Endothelial cell of umbilical vein (primary cell): ENCODE data around the gene FAM237B. TPM values are rescaled to one million over a fixed set of nuclear protein-coding genes. Genes with fewer than 3 reads are reported as not detected.

Experiments used
- BruUV-seq: library from RNA; stranded (reverse); fragments of 400-500 nt; replicated peaks from 2 replicates; lab custom pipeline; 2021; lab: Mats Ljungman, UMichigan
- CTCF ChIA-PET: fragments of 300-600, 350-600 bp; sonication (Branson Sonifier 250); formaldehyde crosslinking; loops from one replicate; lab custom pipeline; 2021; ENCODE audit warnings: antibody characterized with exemption, inconsistent platforms; lab: Charles Lee
- POLR2A ChIA-PET: fragments of 300-600, 350-600 bp; sonication (Branson Sonifier 250); formaldehyde crosslinking; loops from one replicate; lab custom pipeline; 2021; ENCODE audit warnings: antibody characterized with exemption, inconsistent platforms; lab: Charles Lee
- DNase-seq: peaks from one replicate; pipeline ENCODE4 v3.0.0-alpha.2; 2011; ENCODE audit warnings: low read depth, low spot score
- FAIRE-seq: peaks from 2 replicates; lab custom pipeline; 2011; peaks lifted over from hg19 to GRCh38; lab: Jason Lieb, UNC
- H2AFZ ChIP-seq: 2 replicates; pipeline ENCODE4 v1.6.0; 2012; ENCODE audit warnings: low read depth, low read length, control low read depth, inconsistent platforms
- H3K27ac ChIP-seq: 2 replicates; pipeline ENCODE4 v1.5.1; 2011; ENCODE audit warnings: low read depth, mild to moderate bottlenecking, control low read depth, low read length, moderate library complexity; ENCODE audit not compliant: insufficient read depth
- H3K27me3 ChIP-seq, 2 experiments: 2 replicates each; pipeline versions ENCODE4 v1.6.0 to v1.6.1; 2011; ENCODE audit warnings: low read length in 2 of 2, mixed read lengths in 1 of 2; ENCODE audit not compliant: control insufficient read depth in 2 of 2, insufficient read depth in 2 of 2
- H3K36me3 ChIP-seq, 2 experiments: 2 replicates in 1 of 2; 3 replicates in 1 of 2; pipeline ENCODE4 v1.5.1; 2011; ENCODE audit warnings: low read length in 2 of 2, mild to moderate bottlenecking in 1 of 2, moderate library complexity in 1 of 2; ENCODE audit not compliant: control insufficient read depth in 2 of 2, insufficient read depth in 2 of 2; ENCODE audit errors: extremely low read depth in 1 of 2
- H3K4me1 ChIP-seq: 3 replicates; pipeline ENCODE4 v1.5.1; 2011; ENCODE audit warnings: mild to moderate bottlenecking, low read length; ENCODE audit not compliant: control insufficient read depth, insufficient read depth; ENCODE audit errors: extremely low read depth
- H3K4me2 ChIP-seq: 2 replicates; pipeline ENCODE4 v1.6.1; 2011; ENCODE audit warnings: low read length, control low read depth, mixed read lengths; ENCODE audit not compliant: insufficient read depth
- H3K4me3 ChIP-seq, 3 experiments: fragments of 200-600 bp in 1 of 3; sonication (generic), shearing (Covaris generic) in 1 of 3; replicated peaks in 1 of 3; 2 replicates each; pipeline ENCODE4 v1.5.1; 2011 to 2016; ENCODE audit warnings: control low read depth in 3 of 3, low read length in 3 of 3, mild to moderate bottlenecking in 2 of 3, inconsistent platforms in 1 of 3, low read depth in 1 of 3, moderate library complexity in 1 of 3; ENCODE audit not compliant: insufficient read depth in 1 of 3
- H3K79me2 ChIP-seq: 2 replicates; pipeline ENCODE4 v1.6.0; 2012; ENCODE audit warnings: low read length, inconsistent platforms; ENCODE audit not compliant: control insufficient read depth, insufficient read depth
- H3K9ac ChIP-seq: replicated peaks from 2 replicates; pipeline ENCODE3; 2011; ENCODE audit warnings: low read length, control low read depth; ENCODE audit not compliant: insufficient read depth; ENCODE audit errors: extremely low read depth
- H3K9me1 ChIP-seq: replicated peaks from 3 replicates; pipeline ENCODE4 v1.6.0; 2011; ENCODE audit warnings: mild to moderate bottlenecking, low read length; ENCODE audit not compliant: control insufficient read depth, insufficient read depth; ENCODE audit errors: extremely low read depth
- H3K9me3 ChIP-seq: replicated peaks from 2 replicates; pipeline ENCODE4 v1.5.1; 2012; ENCODE audit warnings: low read length, inconsistent platforms; ENCODE audit not compliant: control insufficient read depth, insufficient read depth
- H4K20me1 ChIP-seq: replicated peaks from 2 replicates; pipeline ENCODE3; 2011; ENCODE audit warnings: mild to moderate bottlenecking, low read length; ENCODE audit not compliant: control insufficient read depth, insufficient read depth; ENCODE audit errors: extremely low read depth
- CTCF ChIP-seq, 2 donors: IDR thresholded peaks; 1 replicate in 1 of 2; 2 replicates in 1 of 2; pipeline ENCODE4 v1.5.1; 2011; ENCODE audit warnings: low read length in 2 of 2, mild to moderate bottlenecking in 2 of 2, moderate library complexity in 2 of 2, control low read depth in 1 of 2, inconsistent platforms in 1 of 2, low read depth in 1 of 2; ENCODE audit not compliant: insufficient read depth in 1 of 2; ENCODE audit errors: extremely low read depth in 1 of 2
- EZH2 ChIP-seq: IDR thresholded peaks from 2 replicates; pipeline ENCODE4 v1.6.1; 2012; ENCODE audit warnings: borderline replicate concordance, low read depth, mild to moderate bottlenecking, moderate library complexity, low read length, inconsistent platforms; ENCODE audit not compliant: severe bottlenecking
- GATA2 ChIP-seq: IDR thresholded peaks from 2 replicates; pipeline ENCODE4 v1.7.0; 2011; ENCODE audit warnings: low read depth, mild to moderate bottlenecking, moderate library complexity, mixed read lengths, low read length; ENCODE audit not compliant: insufficient read length, insufficient read depth
- JUN ChIP-seq: IDR thresholded peaks from 2 replicates; pipeline ENCODE4 v1.6.1; 2011; ENCODE audit warnings: borderline replicate concordance, low read depth; ENCODE audit not compliant: insufficient read length, insufficient read depth
- MYC ChIP-seq: IDR thresholded peaks from one replicate; pipeline ENCODE4 v1.6.1; 2011; ENCODE audit warnings: mild to moderate bottlenecking, low read depth, low read length
- POLR2A ChIP-seq: IDR thresholded peaks from 2 replicates; pipeline ENCODE4 v1.6.1; 2012; ENCODE audit warnings: low read depth, mild to moderate bottlenecking, control low read depth, low read length
- POLR2AphosphoS5 ChIP-seq: IDR thresholded peaks from 2 replicates; pipeline ENCODE4 v1.6.1; 2012; ENCODE audit warnings: low read depth, mild to moderate bottlenecking, control low read depth, low read length, moderate library complexity; ENCODE audit not compliant: insufficient read depth
- dilution Hi-C: fragments of 300-500 bp; cut with MboI; formaldehyde crosslinking; loops from one replicate; pipeline ENCODE4 v1.15.0; 2019; ENCODE audit warnings: low sequenced_read_pairs; ENCODE audit not compliant: extremely low pct_ligation_motif_present
- intact Hi-C: fragments of 100-400 bp; cut with micrococcal nuclease; formaldehyde crosslinking; loops from one replicate; pipeline ENCODE4 v1.10.0; 2022
- polyA plus RNA-seq, 4 experiments: library from polyadenylated mRNA; depleted of rRNA in 3 of 4; stranded (reverse) in 3 of 4; unstranded in 1 of 4; fragments of >200 nt; gene quantifications; 2 replicates each; pipeline versions ENCODE4 v1.2.1 to v1.2.3, GENCODE V29; 2011 to 2012; ENCODE audit warnings: missing spikeins in 1 of 4
- total RNA-seq: library from RNA; stranded (reverse); gene quantifications from 2 replicates; pipeline ENCODE4 v1.2.3, GENCODE V29; 2021
- TF ChIP-seq, protein P1 (sequence below): IDR thresholded peaks from 2 replicates; pipeline ENCODE4 v1.6.1; 2011; ENCODE audit not compliant: insufficient read depth, insufficient read length

The FAM237B gene
- total and polyA plus RNA-seq, 2 donors (not counting 3 experiments of a cell fraction or from before 2014, with no cell fraction given), result not detected

- intact Hi-C loops, result no loop called here
- H3K4me2 ChIP-seq, result no peak overlapping the region
- DNase-seq, result no peak
- BruUV-seq, result no TSS peak
- dilution Hi-C loops, result no loop called here
- H3K9me1 ChIP-seq, result no peaks in the 10 kb centered on the region
- no peaks in the 10 kb centered on the region for H3K36me3 ChIP-seq
- no peak overlapping the region for H3K9ac ChIP-seq
- H3K4me3 ChIP-seq, result no peak overlapping the region
- H3K79me2 ChIP-seq, result no peaks in the 10 kb centered on the region
- FAIRE-seq, result no peak
- H3K4me1 ChIP-seq, result no peaks in the 10 kb centered on the region
- peaks cover 40 to 73% of the 10 kb centered on the region in 2 experiments for H3K27me3 ChIP-seq
- no peak overlapping the region for H3K27ac ChIP-seq
- ChIA-PET POLR2A (no interaction called here), CTCF (interaction anchor here (0.6 kb wide), 1 partner anchor 105 kb away, joined by 3 read pairs; no protein-coding TSS in a partner anchor)
- H3K9me3 ChIP-seq, result no peaks in the 10 kb centered on the region
- H4K20me1 ChIP-seq, result no peaks in the 10 kb centered on the region
- TF ChIP-seq JUN (no peak), MYC (no peak), EZH2 (no peak), POLR2A (no peak), CTCF (IDR thresholded peaks at IDR 0.05; ENCODE audit: extremely low read depth in 1 of 2, insufficient read depth in 1 of 2, low read depth in 1 of 2, low read length in 2 of 2) (no peak), POLR2AphosphoS5 (no peak), GATA2 (no peak)
- TF ChIP-seq, protein P1, sequence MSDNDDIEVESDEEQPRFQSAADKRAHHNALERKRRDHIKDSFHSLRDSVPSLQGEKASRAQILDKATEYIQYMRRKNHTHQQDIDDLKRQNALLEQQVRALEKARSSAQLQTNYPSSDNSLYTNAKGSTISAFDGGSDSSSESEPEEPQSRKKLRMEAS, result no peak
- no peak overlapping the region for H2AFZ ChIP-seq
Observed at GRCh38 chr7:90322837-90323236, 1.7 kb upstream of the FAM237B start.
